ENCODE measurements around the gene CACNB2. TPM values are rescaled to one million over a fixed set of nuclear protein-coding genes. Genes with fewer than 3 reads are reported as not detected.
"Not testable (repeated sequence)": the region's sequence is repeated elsewhere in the genome, so short reads cannot be mapped to it uniquely, and the experiment has no call there.

The CACNB2 gene
- total RNA-seq, 1 donor from 2014 or later: not detected

GRCh38 chr10:18554479-18554878 is 414.3 kb downstream of the CACNB2 start:
- no peak for DNase-seq (ENCODE audit: low read depth)

GRCh38 chr10:18556522-18557147 is 416.4 kb downstream of the CACNB2 start:
- DNase-seq (ENCODE audit: low read depth): no peak

- DNase-seq (ENCODE audit: low read depth): no peak
Observed at GRCh38 chr10:18557960-18558359, 417.7 kb downstream of the CACNB2 start.

GRCh38 chr10:18561861-18562551 is 421.8 kb downstream of the CACNB2 start:
- DNase-seq (ENCODE audit: low read depth): no peak

- no peak for DNase-seq (ENCODE audit: low read depth)
Observed at GRCh38 chr10:18563003-18563726, 422.9 kb downstream of the CACNB2 start.

GRCh38 chr10:18565006-18565405 is 424.8 kb downstream of the CACNB2 start:
- DNase-seq (ENCODE audit: low read depth): no peak

GRCh38 chr10:18566177-18566576 is 426.0 kb downstream of the CACNB2 start:
- no peak for DNase-seq (ENCODE audit: low read depth)

GRCh38 chr10:18567343-18567856 is 427.2 kb downstream of the CACNB2 start:
- DNase-seq (ENCODE audit: low read depth): no peak

GRCh38 chr10:18570386-18570785 is 430.2 kb downstream of the CACNB2 start:
- DNase-seq (ENCODE audit: low read depth): not testable (repeated sequence)

GRCh38 chr10:18571076-18571475 is 430.9 kb downstream of the CACNB2 start:
- DNase-seq (ENCODE audit: low read depth): no peak

- no peak for DNase-seq (ENCODE audit: low read depth)
Observed at GRCh38 chr10:18571780-18572179, 431.6 kb downstream of the CACNB2 start.

GRCh38 chr10:18572959-18573561 is 432.8 kb downstream of the CACNB2 start:
- no peak for DNase-seq (ENCODE audit: low read depth)

- DNase-seq (ENCODE audit: low read depth): peak; percentile 82
Observed at GRCh38 chr10:18576586-18576985, 436.4 kb downstream of the CACNB2 start.

GRCh38 chr10:18577823-18578685 is 437.8 kb downstream of the CACNB2 start:
- DNase-seq (ENCODE audit: low read depth): no peak

GRCh38 chr10:18582803-18583202 is 442.6 kb downstream of the CACNB2 start:
- DNase-seq (ENCODE audit: low read depth): peak; percentile 19

- no peak for DNase-seq (ENCODE audit: low read depth)
Observed at GRCh38 chr10:18583575-18584270, 443.5 kb downstream of the CACNB2 start.

GRCh38 chr10:18586637-18587036 is 446.4 kb downstream of the CACNB2 start:
- DNase-seq (ENCODE audit: low read depth): not testable (repeated sequence)

GRCh38 chr10:18591141-18591540 is 450.9 kb downstream of the CACNB2 start:
- DNase-seq (ENCODE audit: low read depth): not testable (repeated sequence)

Data from myocyte (in vitro differentiated cells).